GM12878 (cell line): ENCODE results near the gene MAP4K1. TPM values are rescaled to one million over a fixed set of nuclear protein-coding genes. Genes with fewer than 3 reads are reported as not detected.

ENCODE experiments used
- ATAC-seq: fragments of 200-7000 bp; cut with Tn5 transposase; 3 replicates; pipeline ENCODE4 v1.9.1; 2020; ENCODE audit warnings: mild to moderate bottlenecking, moderate library complexity
- BruUV-seq: library from RNA; stranded (reverse); fragments of 400-500 nt; replicated peaks from 2 replicates; lab custom pipeline; 2021; lab: Mats Ljungman, UMichigan
- CTCF ChIA-PET: fragments of 300-600 bp; sonication (Branson Sonifier 250); formaldehyde crosslinking; extraction: SDS; loops from one replicate; lab custom pipeline; 2021; ENCODE audit warnings: inconsistent platforms; lab: Yijun Ruan, JAX
- POLR2A ChIA-PET: fragments of 350-600 bp; formaldehyde crosslinking; extraction: SDS; loops from one replicate; lab custom pipeline; 2021; ENCODE audit warnings: inconsistent platforms; lab: Charles Lee
- RAD21 ChIA-PET: fragments of 300-600 bp; sonication (Branson Sonifier 250); formaldehyde crosslinking; loops from one replicate; lab custom pipeline; 2023; ENCODE audit warnings: antibody characterized with exemption; ENCODE audit not compliant: unreplicated experiment; lab: Charles Lee
- SMC1A ChIA-PET: fragments of 300-600 bp; sonication (Branson Sonifier 250); formaldehyde crosslinking; loops from one replicate; lab custom pipeline; 2023; ENCODE audit not compliant: unreplicated experiment, uncharacterized antibody; lab: Charles Lee
- DNase-seq: peaks from one replicate; pipeline ENCODE4 v3.0.0-alpha.2; 2011; ENCODE audit warnings: low read depth, low spot score
- FAIRE-seq: peaks from 3 replicates; lab custom pipeline; 2011; peaks lifted over from hg19 to GRCh38; lab: Jason Lieb, UNC
- H2AFZ ChIP-seq: 2 replicates; pipeline ENCODE4 v1.6.0; 2011; ENCODE audit warnings: low read depth, low read length, control low read depth; ENCODE audit not compliant: control insufficient read depth
- H3K27ac ChIP-seq: 2 replicates; pipeline ENCODE4 v1.5.1; 2011; ENCODE audit warnings: control low read depth; ENCODE audit not compliant: control insufficient read depth, insufficient read depth
- H3K27me3 ChIP-seq, 2 experiments: replicated peaks in 1 of 2; 2 replicates each; pipeline versions ENCODE4 v1.6.0 to v1.6.1; 2011; ENCODE audit warnings: low read length in 1 of 2; ENCODE audit not compliant: control insufficient read depth in 2 of 2, insufficient read depth in 2 of 2
- H3K36me3 ChIP-seq, 2 experiments: 2 replicates each; pipeline ENCODE4 v1.5.1; 2011; ENCODE audit warnings: low read length in 1 of 2; ENCODE audit not compliant: control insufficient read depth in 2 of 2, insufficient read depth in 2 of 2
- H3K4me1 ChIP-seq: 2 replicates; pipeline ENCODE4 v1.6.1; 2011; ENCODE audit warnings: mild to moderate bottlenecking, low read length, moderate library complexity, mixed read lengths; ENCODE audit not compliant: control insufficient read depth, insufficient read depth
- H3K4me2 ChIP-seq: 2 replicates; pipeline ENCODE4 v1.6.0; 2011; ENCODE audit warnings: control low read depth; ENCODE audit not compliant: control insufficient read depth, insufficient read depth
- H3K4me3 ChIP-seq: fragments of 200-600 bp; sonication (generic); 2 replicates; pipeline ENCODE4 v1.5.1; 2016
- H3K79me2 ChIP-seq: 2 replicates; pipeline ENCODE4 v1.6.0; 2011; ENCODE audit warnings: low read length; ENCODE audit not compliant: control insufficient read depth, insufficient read depth
- H3K9ac ChIP-seq: 2 replicates; pipeline ENCODE4 v1.8.0; 2011; ENCODE audit warnings: low read length, control low read depth, mixed read lengths; ENCODE audit not compliant: control insufficient read depth, insufficient read depth
- H3K9me3 ChIP-seq: replicated peaks from 3 replicates; pipeline ENCODE4 v1.5.1; 2011; ENCODE audit warnings: mild to moderate bottlenecking, low read length; ENCODE audit not compliant: control insufficient read depth, insufficient read depth
- H4K20me1 ChIP-seq: 2 replicates; pipeline ENCODE4 v1.6.0; 2011; ENCODE audit not compliant: control insufficient read depth, insufficient read depth
- CEBPB ChIP-seq, 2 experiments: fragments of 150-350 bp in 1 of 2; IDR thresholded peaks; 2 replicates each; pipeline ENCODE4 v1.6.1; 2012 to 2014; ENCODE audit warnings: low read depth in 2 of 2, low read length in 2 of 2, borderline replicate concordance in 1 of 2, inconsistent platforms in 1 of 2
- EGR1 ChIP-seq, 2 experiments: IDR thresholded peaks; 1 replicate in 1 of 2; 2 replicates in 1 of 2; pipeline ENCODE4 v1.6.1; 2011 to 2012; ENCODE audit warnings: low read depth in 2 of 2, low read length in 2 of 2, borderline replicate concordance in 1 of 2, mild to moderate bottlenecking in 1 of 2, moderate library complexity in 1 of 2
- EZH2 ChIP-seq: IDR thresholded peaks from 2 replicates; pipeline ENCODE4 v1.6.1; 2012; ENCODE audit warnings: low read depth, mild to moderate bottlenecking, control low read depth, inconsistent platforms, low read length, borderline replicate concordance; ENCODE audit not compliant: control insufficient read depth
- HDAC6 ChIP-seq: fragments of 200-600 bp; sonication (generic); IDR thresholded peaks from one replicate; pipeline ENCODE4 v1.8.0; 2017; ENCODE audit warnings: antibody characterized with exemption; ENCODE audit not compliant: unreplicated experiment
- IKZF1 ChIP-seq: fragments of 450-650 bp; conservative IDR thresholded peaks from 2 replicates; pipeline ENCODE4 v1.6.1; 2017; ENCODE audit warnings: antibody characterized with exemption, mild to moderate bottlenecking
- NFIC ChIP-seq: IDR thresholded peaks from 2 replicates; pipeline ENCODE4 v1.6.1; 2012; ENCODE audit warnings: low read depth, mild to moderate bottlenecking, inconsistent platforms, low read length, moderate library complexity
- PML ChIP-seq: IDR thresholded peaks from 2 replicates; pipeline ENCODE4 v1.6.1; 2012; ENCODE audit warnings: low read length, inconsistent platforms
- RB1 ChIP-seq: fragments of 450-650 bp; formaldehyde crosslinking; IDR thresholded peaks from 2 replicates; pipeline ENCODE4 v1.6.1; 2017; ENCODE audit warnings: mild to moderate bottlenecking, borderline replicate concordance
- YBX1 ChIP-seq: fragments of 450-650 bp; IDR thresholded peaks from 2 replicates; pipeline ENCODE4 v1.6.1; 2016; ENCODE audit warnings: antibody characterized with exemption
- ZNF217 ChIP-seq: fragments of 450-650 bp; IDR thresholded peaks from 2 replicates; pipeline ENCODE4 v1.6.1; 2017; ENCODE audit warnings: antibody characterized with exemption, mild to moderate bottlenecking
- ZNF622 ChIP-seq: fragments of 450-650 bp; IDR thresholded peaks from 2 replicates; pipeline ENCODE4 v1.6.1; 2017; ENCODE audit warnings: mild to moderate bottlenecking, inconsistent platforms
- ZSCAN29 ChIP-seq: fragments of 450-650 bp; IDR thresholded peaks from 2 replicates; pipeline ENCODE4 v1.6.1; 2017; ENCODE audit warnings: mild to moderate bottlenecking, moderate library complexity
- WGBS: methylation state at CpG from one replicate; pipeline ENCODE4 v1.1.6; 2016; ENCODE audit warnings: low lambda C conversion rate; ENCODE audit not compliant: insufficient replicate concordance, insufficient coverage; ENCODE audit errors: missing lambda C conversion rate; 5-methylcytosine and 5-hydroxymethylcytosine counted together
- in situ Hi-C: fragments of 300-500 bp; cut with MboI; formaldehyde crosslinking; loops from 9 replicates; pipeline ENCODE4 v1.14.3; 2018; ENCODE audit warnings: mixed read lengths
- intact Hi-C: fragments of 100-400 bp; cut with micrococcal nuclease; formaldehyde crosslinking; loops from one replicate; pipeline ENCODE4 v1.14.2; 2022; ENCODE audit not compliant: unreplicated experiment
- polyA plus RNA-seq, 11 experiments: library from polyadenylated mRNA; depleted of rRNA in 4 of 11; unstranded in 6 of 11; stranded (reverse) in 5 of 11; fragments of >200 nt; fragmentation: Nextera tagmentation in 4 of 11; fragmentation: Illumina TruSeq in 1 of 11; extraction: Ambion mirVana in 4 of 11; extraction: Trizol in 1 of 11; gene quantifications; 1 replicate in 1 of 11; 2 replicates in 10 of 11; pipeline versions ENCODE4 v1.2.1 to v1.2.3, GENCODE V29; 2011 to 2016; ENCODE audit warnings: inconsistent platforms in 2 of 11, missing spikeins in 2 of 11, low read depth in 1 of 11
- total RNA-seq, 4 experiments: library from RNA; depleted of rRNA in 3 of 4; stranded (reverse); fragments of >200 nt in 3 of 4; fragmentation: Illumina TruSeq in 1 of 4; extraction: Trizol in 1 of 4; gene quantifications; 2 replicates each; pipeline versions ENCODE4 v1.2.1 to v1.2.3, GENCODE V29; 2013 to 2021
- TF ChIP-seq, protein P1 (sequence below): IDR thresholded peaks from 2 replicates; pipeline ENCODE4 v1.6.1; 2012; ENCODE audit warnings: improper control_type of control experiment, low read depth, low read length; ENCODE audit not compliant: insufficient replicate concordance
- TF ChIP-seq, protein P2 (sequence below): IDR thresholded peaks from 2 replicates; pipeline ENCODE4 v1.6.1; 2012; ENCODE audit warnings: low read depth, low read length, improper control_type of control experiment
- TF ChIP-seq, protein P3 (sequence below): IDR thresholded peaks from 2 replicates; pipeline ENCODE4 v1.6.1; 2011; ENCODE audit warnings: borderline replicate concordance, low read depth, mild to moderate bottlenecking, moderate library complexity, mixed read lengths, low read length; ENCODE audit not compliant: insufficient read depth; ENCODE audit errors: extremely low read length

The MAP4K1 gene
- total and polyA plus RNA-seq, 10 of the 15 experiments (the other 5 are each of a cell fraction or from before 2014, with no cell fraction given) = 39.2 to 306 (median 140) TPM

DNA sequence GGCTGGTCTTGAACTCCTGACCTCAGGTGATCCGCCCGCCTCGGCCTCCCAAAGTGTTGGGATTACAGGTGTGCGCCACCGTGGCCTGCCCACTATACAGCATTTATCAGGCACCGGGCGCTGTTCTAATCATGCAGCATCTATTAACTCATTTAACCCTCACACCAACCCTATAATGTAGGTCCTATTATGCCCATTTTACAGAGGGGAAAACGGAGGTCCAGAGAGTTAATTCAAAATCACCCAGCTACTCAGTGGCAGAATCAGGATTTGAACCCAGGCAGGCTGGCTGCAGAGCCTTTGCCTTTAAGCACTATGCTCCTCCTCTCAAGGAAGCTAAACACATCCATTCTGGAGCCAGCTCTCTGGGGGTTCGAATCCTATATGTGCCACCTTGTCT is 54.3 kb downstream of the MAP4K1 start (continued):
- TF ChIP-seq, protein P1, sequence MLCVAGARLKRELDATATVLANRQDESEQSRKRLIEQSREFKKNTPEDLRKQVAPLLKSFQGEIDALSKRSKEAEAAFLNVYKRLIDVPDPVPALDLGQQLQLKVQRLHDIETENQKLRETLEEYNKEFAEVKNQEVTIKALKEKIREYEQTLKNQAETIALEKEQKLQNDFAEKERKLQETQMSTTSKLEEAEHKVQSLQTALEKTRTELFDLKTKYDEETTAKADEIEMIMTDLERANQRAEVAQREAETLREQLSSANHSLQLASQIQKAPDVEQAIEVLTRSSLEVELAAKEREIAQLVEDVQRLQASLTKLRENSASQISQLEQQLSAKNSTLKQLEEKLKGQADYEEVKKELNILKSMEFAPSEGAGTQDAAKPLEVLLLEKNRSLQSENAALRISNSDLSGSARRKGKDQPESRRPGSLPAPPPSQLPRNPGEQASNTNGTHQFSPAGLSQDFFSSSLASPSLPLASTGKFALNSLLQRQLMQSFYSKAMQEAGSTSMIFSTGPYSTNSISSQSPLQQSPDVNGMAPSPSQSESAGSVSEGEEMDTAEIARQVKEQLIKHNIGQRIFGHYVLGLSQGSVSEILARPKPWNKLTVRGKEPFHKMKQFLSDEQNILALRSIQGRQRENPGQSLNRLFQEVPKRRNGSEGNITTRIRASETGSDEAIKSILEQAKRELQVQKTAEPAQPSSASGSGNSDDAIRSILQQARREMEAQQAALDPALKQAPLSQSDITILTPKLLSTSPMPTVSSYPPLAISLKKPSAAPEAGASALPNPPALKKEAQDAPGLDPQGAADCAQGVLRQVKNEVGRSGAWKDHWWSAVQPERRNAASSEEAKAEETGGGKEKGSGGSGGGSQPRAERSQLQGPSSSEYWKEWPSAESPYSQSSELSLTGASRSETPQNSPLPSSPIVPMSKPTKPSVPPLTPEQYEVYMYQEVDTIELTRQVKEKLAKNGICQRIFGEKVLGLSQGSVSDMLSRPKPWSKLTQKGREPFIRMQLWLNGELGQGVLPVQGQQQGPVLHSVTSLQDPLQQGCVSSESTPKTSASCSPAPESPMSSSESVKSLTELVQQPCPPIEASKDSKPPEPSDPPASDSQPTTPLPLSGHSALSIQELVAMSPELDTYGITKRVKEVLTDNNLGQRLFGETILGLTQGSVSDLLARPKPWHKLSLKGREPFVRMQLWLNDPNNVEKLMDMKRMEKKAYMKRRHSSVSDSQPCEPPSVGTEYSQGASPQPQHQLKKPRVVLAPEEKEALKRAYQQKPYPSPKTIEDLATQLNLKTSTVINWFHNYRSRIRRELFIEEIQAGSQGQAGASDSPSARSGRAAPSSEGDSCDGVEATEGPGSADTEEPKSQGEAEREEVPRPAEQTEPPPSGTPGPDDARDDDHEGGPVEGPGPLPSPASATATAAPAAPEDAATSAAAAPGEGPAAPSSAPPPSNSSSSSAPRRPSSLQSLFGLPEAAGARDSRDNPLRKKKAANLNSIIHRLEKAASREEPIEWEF = no peak
- TF ChIP-seq HDAC6 = no peak
- TF ChIP-seq NFIC = no peak
- TF ChIP-seq PML = no peak

DNA sequence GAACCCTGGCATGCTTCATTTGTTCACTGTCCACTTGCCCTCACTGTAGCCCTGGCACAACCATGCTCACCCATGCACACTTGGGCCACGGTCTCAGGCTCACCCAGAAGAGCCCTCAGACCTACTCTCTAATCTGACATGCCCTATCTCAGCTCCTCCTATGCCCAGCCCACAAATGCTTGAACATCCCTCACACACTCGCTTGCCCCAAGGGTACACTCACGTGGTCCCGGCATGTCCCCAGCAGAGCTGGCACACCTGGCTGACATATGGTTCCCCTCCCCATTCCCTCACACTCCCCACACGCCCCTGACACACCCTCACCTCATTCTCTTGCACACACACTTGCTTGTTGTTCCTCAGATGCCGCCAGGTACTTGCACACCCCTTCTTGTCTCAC is 55.7 kb downstream of the MAP4K1 start:
- ATAC-seq (no peak), DNase-seq (no peak), FAIRE-seq (no peak)
- H3K4me1 ChIP-seq = peaks cover 34% of the 10 kb centered on the region
- no peak overlapping the region for H3K27ac ChIP-seq
- H4K20me1 ChIP-seq = no peaks in the 10 kb centered on the region
- no peak overlapping the region for H3K4me2 ChIP-seq
- no peak overlapping the region for H3K9ac ChIP-seq
- WGBS = 82% methylated on average over 6 of the region's 6 CpGs
- intact Hi-C loops (no loop called here), in situ Hi-C loops (loop anchor here (5.0 kb wide), 1 partner anchor 55 kb away; the partner anchor contains the start of genes EIF3K and MAP4K1)
- CTCF ChIA-PET = interaction anchor here (0.8 to 3.4 kb wide), 2 partner anchors 10 to 55 kb away, joined by 3 to 9 read pairs; no protein-coding TSS in a partner anchor
- TF ChIP-seq EZH2 = no peak
- TF ChIP-seq, protein P2, sequence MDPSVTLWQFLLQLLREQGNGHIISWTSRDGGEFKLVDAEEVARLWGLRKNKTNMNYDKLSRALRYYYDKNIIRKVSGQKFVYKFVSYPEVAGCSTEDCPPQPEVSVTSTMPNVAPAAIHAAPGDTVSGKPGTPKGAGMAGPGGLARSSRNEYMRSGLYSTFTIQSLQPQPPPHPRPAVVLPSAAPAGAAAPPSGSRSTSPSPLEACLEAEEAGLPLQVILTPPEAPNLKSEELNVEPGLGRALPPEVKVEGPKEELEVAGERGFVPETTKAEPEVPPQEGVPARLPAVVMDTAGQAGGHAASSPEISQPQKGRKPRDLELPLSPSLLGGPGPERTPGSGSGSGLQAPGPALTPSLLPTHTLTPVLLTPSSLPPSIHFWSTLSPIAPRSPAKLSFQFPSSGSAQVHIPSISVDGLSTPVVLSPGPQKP = no peak
- TF ChIP-seq RB1 = no peak
- no peak for TF ChIP-seq ZNF622
- no peak for TF ChIP-seq EGR1 (IDR thresholded peaks at IDR 0.05; ENCODE audit: borderline replicate concordance in 1 of 2, low read depth in 2 of 2, low read length in 2 of 2)
- TF ChIP-seq, protein P3, sequence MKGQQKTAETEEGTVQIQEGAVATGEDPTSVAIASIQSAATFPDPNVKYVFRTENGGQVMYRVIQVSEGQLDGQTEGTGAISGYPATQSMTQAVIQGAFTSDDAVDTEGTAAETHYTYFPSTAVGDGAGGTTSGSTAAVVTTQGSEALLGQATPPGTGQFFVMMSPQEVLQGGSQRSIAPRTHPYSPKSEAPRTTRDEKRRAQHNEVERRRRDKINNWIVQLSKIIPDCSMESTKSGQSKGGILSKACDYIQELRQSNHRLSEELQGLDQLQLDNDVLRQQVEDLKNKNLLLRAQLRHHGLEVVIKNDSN = no peak
- TF ChIP-seq IKZF1 = no peak
- TF ChIP-seq YBX1 = no peak
- TF ChIP-seq ZNF217 = no peak
- TF ChIP-seq CEBPB (IDR thresholded peaks at IDR 0.05; ENCODE audit: borderline replicate concordance in 1 of 2, low read depth in 2 of 2, low read length in 2 of 2) = no peak
- TF ChIP-seq ZSCAN29 = no peak
- POLR2A ChIA-PET = interaction anchor here (12.2 kb wide), 1 partner anchor 55 kb away, joined by 135 read pairs; the partner anchor contains the start of genes EIF3K and MAP4K1
- H3K27me3 ChIP-seq = 0 out of 4 replicates have a peak, but pooled peaks cover 0 to 2% of the 10 kb centered on the region in 2 experiments
- SMC1A ChIA-PET = interaction anchor here (7.0 kb wide), 1 partner anchor 54 kb away, joined by 85 read pairs; the partner anchor contains the start of genes EIF3K and MAP4K1
- H3K4me3 ChIP-seq = no peak overlapping the region
- RAD21 ChIA-PET = no interaction called here
- no peaks in the 10 kb centered on the region for H3K79me2 ChIP-seq
- no TSS peak for BruUV-seq
- no peak overlapping the region for H2AFZ ChIP-seq
- H3K9me3 ChIP-seq = no peaks in the 10 kb centered on the region
- H3K36me3 ChIP-seq = no peaks in the 10 kb centered on the region
